Measurements from ENCODE around the gene OGFR. TPM values are rescaled to one million over a fixed set of nuclear protein-coding genes. Genes with fewer than 3 reads are reported as not detected.

The OGFR gene
- total RNA-seq: 43.7 TPM

GRCh38 chr20:62804627-62805154, at the start of gene OGFR:
Gene OGFR, plus strand, starts transcription at chr20:62804835. Its CDS starts 25 bp downstream, at chr20:62804860.
- Histone ChIP-seq H3K27me3 (no peaks in the 10 kb centered on the region), H3K27ac (peak within 1 kb of the TSS; percentile 94), H3K4me1 (peaks cover 39% of the 10 kb centered on the region), H3K36me3 (peaks cover 0 to 26% of the 10 kb centered on the region in 2 donors), H3K4me3 (peak within 1 kb of the TSS; percentile 68 to 93), H3K9me3 (no peaks in the 10 kb centered on the region)
- DNase-seq (ENCODE audit: extremely low spot score in 2 of 2): no peak
- intact Hi-C loops (cut with DNase I): no loop called here
- TF ChIP-seq CTCF (IDR thresholded peaks at IDR 0.05) (no peak), POLR2A (IDR thresholded peaks at IDR 0.05) (peak in 1 of 2 donors; percentile 67), POLR2AphosphoS5 (IDR thresholded peaks at IDR 0.05; ENCODE audit: insufficient read depth in 1 of 2, low read depth in 1 of 2) (peak in 1 of 2 donors; percentile 64)

- Histone ChIP-seq H3K36me3 (no peaks in the 10 kb centered on the region), H3K27ac (no peak overlapping the region), H3K4me1 (no peaks in the 10 kb centered on the region), H3K9me3 (no peaks in the 10 kb centered on the region), H3K4me3 (no peak overlapping the region), H3K27me3 (no peaks in the 10 kb centered on the region)
- no peak for DNase-seq (ENCODE audit: extremely low spot score in 2 of 2)
- intact Hi-C loops (cut with DNase I): no loop called here
- TF ChIP-seq POLR2A (IDR thresholded peaks at IDR 0.05) (no peak), CTCF (IDR thresholded peaks at IDR 0.05) (no peak), POLR2AphosphoS5 (IDR thresholded peaks at IDR 0.05; ENCODE audit: insufficient read depth in 1 of 2, low read depth in 1 of 2) (no peak)
Observed at GRCh38 chr20:62754991-62755356, 49.7 kb upstream of the OGFR start.

GRCh38 chr20:62755817-62756724, 48.6 kb upstream of the OGFR start:
- no peak overlapping the region for H3K27ac ChIP-seq
- no peaks in the 10 kb centered on the region for H3K36me3 ChIP-seq
- intact Hi-C loops (cut with DNase I): loop anchor here (1.0 kb wide), 1 partner anchor 246 kb away; no protein-coding TSS in a partner anchor
- TF ChIP-seq POLR2AphosphoS5 (IDR thresholded peaks at IDR 0.05; ENCODE audit: insufficient read depth in 1 of 2, low read depth in 1 of 2) (no peak), CTCF (IDR thresholded peaks at IDR 0.05) (no peak), POLR2A (IDR thresholded peaks at IDR 0.05) (no peak)
- no peak overlapping the region for H3K4me3 ChIP-seq
- H3K9me3 ChIP-seq: no peaks in the 10 kb centered on the region
- DNase-seq (ENCODE audit: extremely low spot score in 2 of 2): no peak
- H3K4me1 ChIP-seq: no peaks in the 10 kb centered on the region
- no peaks in the 10 kb centered on the region for H3K27me3 ChIP-seq

- Histone ChIP-seq H3K27ac (no peak overlapping the region), H3K36me3 (no peaks in the 10 kb centered on the region), H3K27me3 (no peaks in the 10 kb centered on the region), H3K4me3 (no peak overlapping the region), H3K9me3 (no peaks in the 10 kb centered on the region), H3K4me1 (no peaks in the 10 kb centered on the region)
- intact Hi-C loops (cut with DNase I): no loop called here
- no peak for DNase-seq (ENCODE audit: extremely low spot score in 2 of 2)
- no peak for TF ChIP-seq CTCF (IDR thresholded peaks at IDR 0.05)
- TF ChIP-seq POLR2A (IDR thresholded peaks at IDR 0.05): no peak
- TF ChIP-seq POLR2AphosphoS5 (IDR thresholded peaks at IDR 0.05; ENCODE audit: insufficient read depth in 1 of 2, low read depth in 1 of 2): no peak
Observed at GRCh38 chr20:62758226-62758912, 46.3 kb upstream of the OGFR start.

All from vagina (tissue), 2 donors.